HG03103 (cell line): ENCODE results near the gene CYP19A1.

Experiments
- ATAC-seq: cut with Tn5 transposase; IDR thresholded peaks from one replicate; pipeline ENCODE4 v1.9.1; 2021; ENCODE audit warnings: low read depth; ENCODE audit not compliant: unreplicated experiment

The CYP19A1 gene

GRCh38 chr15:51226576-51227210 lies 111.7 kb downstream of the CYP19A1 start:
- no peak for ATAC-seq

GRCh38 chr15:51224428-51224827 lies 114.0 kb downstream of the CYP19A1 start:
- ATAC-seq: no peak

GRCh38 chr15:51223771-51224229 lies 114.6 kb downstream of the CYP19A1 start:
- no peak for ATAC-seq

- no peak for ATAC-seq
Observed at GRCh38 chr15:51218299-51218938, 120.0 kb downstream of the CYP19A1 start.

- no peak for ATAC-seq
Observed at GRCh38 chr15:51212909-51213308, 125.5 kb downstream of the CYP19A1 start.

- no peak for ATAC-seq
Observed at GRCh38 chr15:51212239-51212638, 126.2 kb downstream of the CYP19A1 start.

- ATAC-seq: no peak
Observed at GRCh38 chr15:51205050-51205975, 133.1 kb downstream of the CYP19A1 start.

- no peak for ATAC-seq
Observed at GRCh38 chr15:51203797-51204196, 134.6 kb downstream of the CYP19A1 start.

- ATAC-seq: no peak
Observed at GRCh38 chr15:51202783-51203182, 135.6 kb downstream of the CYP19A1 start.

GRCh38 chr15:51201581-51201980 lies 136.8 kb downstream of the CYP19A1 start:
- no peak for ATAC-seq

- ATAC-seq: no peak
Observed at GRCh38 chr15:51200792-51201191, 137.6 kb downstream of the CYP19A1 start.

GRCh38 chr15:51199541-51199940 lies 138.9 kb downstream of the CYP19A1 start:
- no peak for ATAC-seq

GRCh38 chr15:51198701-51199232 lies 139.6 kb downstream of the CYP19A1 start:
- no peak for ATAC-seq

GRCh38 chr15:51195459-51195858 lies 142.9 kb downstream of the CYP19A1 start:
- ATAC-seq: no peak

GRCh38 chr15:51193979-51194378 lies 144.4 kb downstream of the CYP19A1 start:
- no peak for ATAC-seq

- ATAC-seq: no peak
Observed at GRCh38 chr15:51193526-51193925, 144.9 kb downstream of the CYP19A1 start.

- peak; percentile 73 for ATAC-seq
Observed at GRCh38 chr15:51192521-51193280, 145.7 kb downstream of the CYP19A1 start.

- no peak for ATAC-seq
Observed at GRCh38 chr15:51191766-51192165, 146.6 kb downstream of the CYP19A1 start.

GRCh38 chr15:51191072-51191670 lies 147.2 kb downstream of the CYP19A1 start:
- ATAC-seq: no peak
